Myometrial cell (primary cell): ENCODE data around the gene AHRR. TPM values are rescaled to one million over a fixed set of nuclear protein-coding genes. Genes with fewer than 3 reads are reported as not detected.

ENCODE experiments used
- total RNA-seq: library from RNA; depleted of rRNA; stranded (reverse); fragments of >200 nt; gene quantifications from 2 replicates; pipeline ENCODE4 v1.2.3, GENCODE V29; 2015

AHRR gene
- 0.29 and 2.8 TPM in 2 replicates for total RNA-seq

GRCh38 chr5:321230-321725 lies at the start of gene AHRR:
TSS of gene AHRR (plus strand) at chr5:321714. CDS start at chr5:343903, 22,189 bp downstream.

GRCh38 chr5:442335-443238 lies 121.1 kb downstream of the AHRR start, which contains the start of gene EXOC3:
TSS of gene EXOC3 (plus strand) at chr5:443176. CDS start at chr5:446206, 3,030 bp downstream.

Other genes with a start within 250 kb of the AHRR start
- not detected in 2 replicates for gene PLEKHG4B, start 229.5 kb upstream of the AHRR start, total RNA-seq
- gene LRRC14B, start 130.2 kb upstream of the AHRR start, total RNA-seq, result not detected in 2 replicates
- 2.9 and 4.6 TPM in 2 replicates for gene CCDC127, start 103.6 kb upstream of the AHRR start, total RNA-seq
- 91.8 and 100 TPM in 2 replicates for gene SDHA, start 103.4 kb upstream of the AHRR start, total RNA-seq
- gene PDCD6, start 50.1 kb upstream of the AHRR start, total RNA-seq, result 94.6 and 126 TPM in 2 replicates
- gene EXOC3, start 121.5 kb downstream of the AHRR start, total RNA-seq, result 24.3 and 28.8 TPM in 2 replicates
- 1.7 and 2.1 TPM in 2 replicates for gene SLC9A3, start 202.7 kb downstream of the AHRR start, total RNA-seq